ENCODE results near the gene GJC2. TPM values are rescaled to one million over a fixed set of nuclear protein-coding genes. Genes with fewer than 3 reads are reported as not detected.

Gene GJC2
- total and polyA plus RNA-seq, 2 donors from 2014 or later, result 0.73 to 6.0 TPM

DNA sequence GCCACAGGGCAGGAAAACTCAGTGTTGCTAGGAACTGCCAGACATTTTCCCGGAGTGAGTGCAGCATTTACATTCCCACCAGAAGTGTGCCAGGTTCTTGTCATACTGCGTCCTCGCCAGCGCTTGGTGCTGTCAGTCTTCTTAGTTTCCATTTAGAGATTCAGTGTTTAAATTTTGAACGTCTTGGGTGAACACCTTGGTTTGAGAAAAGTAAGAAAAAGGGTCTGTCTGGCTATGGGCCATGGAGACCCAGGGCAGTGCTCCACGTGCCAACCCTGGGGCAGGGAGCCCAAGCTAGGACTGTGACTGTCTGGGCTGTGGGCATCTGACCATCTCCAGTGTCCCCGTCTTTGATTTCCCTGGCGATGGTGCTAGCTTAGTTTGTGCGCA is 31.9 kb downstream of the GJC2 start:
- FAIRE-seq (no peak), DNase-seq (peak in 2 of 5 donors; percentile 9 to 22)
- Histone ChIP-seq H3K36me3 (ENCODE audit: control insufficient read depth in 2 of 3, insufficient read depth in 3 of 3, low read length in 3 of 3) (no peaks in the 10 kb centered on the region), H3K27ac (ENCODE audit: low read depth in 2 of 2, low read length in 2 of 2) (no peak overlapping the region), H3K4me1 (ENCODE audit: control insufficient read depth in 2 of 3, insufficient read depth in 2 of 3, low read depth in 1 of 3, low read length in 3 of 3) (peaks cover 0 to 8% (median 0%) of the 10 kb centered on the region in 3 donors), H3K27me3 (ENCODE audit: control insufficient read depth, insufficient read depth, low read length) (no peaks in the 10 kb centered on the region), H3K9ac (ENCODE audit: low read length in 3 of 3) (no peak overlapping the region), H3K4me3 (ENCODE audit: low read length in 3 of 3) (no peak overlapping the region), H3K9me3 (ENCODE audit: control insufficient read depth in 2 of 3, insufficient read depth in 1 of 3, low read length in 3 of 3) (no peaks in the 10 kb centered on the region)
- intact Hi-C loops (cut with DNase I), result no loop called here
- TF ChIP-seq, protein P1, sequence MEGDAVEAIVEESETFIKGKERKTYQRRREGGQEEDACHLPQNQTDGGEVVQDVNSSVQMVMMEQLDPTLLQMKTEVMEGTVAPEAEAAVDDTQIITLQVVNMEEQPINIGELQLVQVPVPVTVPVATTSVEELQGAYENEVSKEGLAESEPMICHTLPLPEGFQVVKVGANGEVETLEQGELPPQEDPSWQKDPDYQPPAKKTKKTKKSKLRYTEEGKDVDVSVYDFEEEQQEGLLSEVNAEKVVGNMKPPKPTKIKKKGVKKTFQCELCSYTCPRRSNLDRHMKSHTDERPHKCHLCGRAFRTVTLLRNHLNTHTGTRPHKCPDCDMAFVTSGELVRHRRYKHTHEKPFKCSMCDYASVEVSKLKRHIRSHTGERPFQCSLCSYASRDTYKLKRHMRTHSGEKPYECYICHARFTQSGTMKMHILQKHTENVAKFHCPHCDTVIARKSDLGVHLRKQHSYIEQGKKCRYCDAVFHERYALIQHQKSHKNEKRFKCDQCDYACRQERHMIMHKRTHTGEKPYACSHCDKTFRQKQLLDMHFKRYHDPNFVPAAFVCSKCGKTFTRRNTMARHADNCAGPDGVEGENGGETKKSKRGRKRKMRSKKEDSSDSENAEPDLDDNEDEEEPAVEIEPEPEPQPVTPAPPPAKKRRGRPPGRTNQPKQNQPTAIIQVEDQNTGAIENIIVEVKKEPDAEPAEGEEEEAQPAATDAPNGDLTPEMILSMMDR (IDR thresholded peaks at IDR 0.05; ENCODE audit: borderline replicate concordance, extremely low read depth, insufficient read depth), result no peak

DNA sequence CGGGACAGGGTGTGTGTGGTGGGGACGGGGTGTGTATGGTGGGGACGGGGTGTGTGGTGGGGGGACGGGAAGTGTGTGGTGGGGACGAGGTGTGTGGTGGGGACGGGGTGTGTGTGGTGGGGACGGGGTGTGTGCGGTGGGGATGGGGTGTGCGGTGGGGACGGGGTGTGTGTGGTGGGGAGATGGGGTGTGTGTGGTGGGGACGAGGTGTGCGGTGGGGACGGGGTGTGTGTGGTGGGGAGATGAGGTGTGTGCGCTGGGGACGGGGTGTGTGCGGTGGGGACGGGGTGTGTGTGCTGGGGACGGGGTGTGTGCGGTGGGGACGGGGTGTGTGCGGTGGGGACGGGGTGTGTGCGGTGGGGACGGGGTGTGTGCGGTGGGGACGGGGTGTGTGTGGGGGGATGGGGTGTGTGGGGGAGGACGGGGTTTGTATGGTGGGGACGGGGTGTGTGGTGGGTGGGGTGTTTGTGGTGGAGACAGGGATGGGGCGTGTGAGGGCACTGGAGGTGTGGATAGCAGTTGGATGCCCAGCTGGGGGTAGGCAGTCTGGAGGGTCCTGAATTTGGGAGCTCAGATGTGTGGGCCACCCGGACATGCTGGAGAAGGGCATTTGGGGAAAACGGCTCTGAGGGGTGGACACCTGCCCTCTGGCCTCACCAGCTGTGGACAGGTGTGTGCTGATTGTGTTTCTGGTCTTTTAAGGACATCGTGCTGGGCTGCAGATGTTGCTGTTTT is 32.7 kb downstream of the GJC2 start:
- Histone ChIP-seq H3K4me1 (ENCODE audit: control insufficient read depth in 2 of 3, insufficient read depth in 2 of 3, low read depth in 1 of 3, low read length in 3 of 3) (peaks cover 0 to 8% (median 0%) of the 10 kb centered on the region in 3 donors), H3K27ac (ENCODE audit: low read depth in 2 of 2, low read length in 2 of 2) (no peak overlapping the region), H3K9ac (ENCODE audit: low read length in 3 of 3) (no peak overlapping the region), H3K9me3 (ENCODE audit: control insufficient read depth in 2 of 3, insufficient read depth in 1 of 3, low read length in 3 of 3) (no peaks in the 10 kb centered on the region), H3K36me3 (ENCODE audit: control insufficient read depth in 2 of 3, insufficient read depth in 3 of 3, low read length in 3 of 3) (no peaks in the 10 kb centered on the region), H3K4me3 (ENCODE audit: low read length in 3 of 3) (no peak overlapping the region), H3K27me3 (ENCODE audit: control insufficient read depth, insufficient read depth, low read length) (no peaks in the 10 kb centered on the region)
- DNase-seq (peak in 2 of 5 donors; percentile 34 to 69), FAIRE-seq (no peak)
- intact Hi-C loops (cut with DNase I), result no loop called here
- TF ChIP-seq, protein P1 (IDR thresholded peaks at IDR 0.05; ENCODE audit: borderline replicate concordance, extremely low read depth, insufficient read depth), result no peak

DNA sequence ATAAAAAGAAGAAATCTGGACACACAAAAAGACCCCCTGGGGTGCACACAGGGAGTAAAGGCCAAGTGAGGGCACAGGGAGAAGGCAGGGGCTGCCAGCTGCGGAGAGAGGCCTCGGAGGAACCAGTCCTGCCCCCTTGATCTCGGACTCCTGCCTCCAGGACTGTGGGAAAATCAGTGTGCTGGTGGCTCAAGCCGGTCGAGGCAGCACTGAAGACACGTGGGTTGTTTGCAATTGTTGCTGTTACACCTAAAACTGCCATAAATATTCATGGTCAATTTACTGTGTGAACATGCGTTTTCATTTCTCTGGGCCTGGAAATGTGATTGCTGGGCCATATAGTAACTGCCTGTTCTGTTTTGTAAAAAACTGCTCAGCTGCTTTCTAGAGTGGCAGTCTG is 34.4 kb downstream of the GJC2 start:
- Histone ChIP-seq H3K9ac (ENCODE audit: low read length in 3 of 3) (no peak overlapping the region), H3K27ac (ENCODE audit: low read depth in 2 of 2, low read length in 2 of 2) (no peak overlapping the region), H3K36me3 (ENCODE audit: control insufficient read depth in 2 of 3, insufficient read depth in 3 of 3, low read length in 3 of 3) (no peaks in the 10 kb centered on the region), H3K4me3 (ENCODE audit: low read length in 3 of 3) (no peak overlapping the region), H3K4me1 (ENCODE audit: control insufficient read depth in 2 of 3, insufficient read depth in 2 of 3, low read depth in 1 of 3, low read length in 3 of 3) (peaks cover 0 to 4% (median 0%) of the 10 kb centered on the region in 3 donors), H3K27me3 (ENCODE audit: control insufficient read depth, insufficient read depth, low read length) (no peaks in the 10 kb centered on the region), H3K9me3 (ENCODE audit: control insufficient read depth in 2 of 3, insufficient read depth in 1 of 3, low read length in 3 of 3) (no peaks in the 10 kb centered on the region)
- FAIRE-seq, result no peak
- TF ChIP-seq, protein P1 (IDR thresholded peaks at IDR 0.05; ENCODE audit: borderline replicate concordance, extremely low read depth, insufficient read depth), result no peak
- DNase-seq, result peak in 4 of 5 donors; percentile 31 to 43 (median 40)
- intact Hi-C loops (cut with DNase I), result no loop called here
